HG03521 (cell line): ENCODE results near the gene PFKL.

Experiments used
- ATAC-seq: cut with Tn5 transposase; IDR thresholded peaks from one replicate; pipeline ENCODE4 v1.9.1; 2021; ENCODE audit warnings: mild to moderate bottlenecking, moderate library complexity; ENCODE audit not compliant: unreplicated experiment

Gene PFKL

DNA sequence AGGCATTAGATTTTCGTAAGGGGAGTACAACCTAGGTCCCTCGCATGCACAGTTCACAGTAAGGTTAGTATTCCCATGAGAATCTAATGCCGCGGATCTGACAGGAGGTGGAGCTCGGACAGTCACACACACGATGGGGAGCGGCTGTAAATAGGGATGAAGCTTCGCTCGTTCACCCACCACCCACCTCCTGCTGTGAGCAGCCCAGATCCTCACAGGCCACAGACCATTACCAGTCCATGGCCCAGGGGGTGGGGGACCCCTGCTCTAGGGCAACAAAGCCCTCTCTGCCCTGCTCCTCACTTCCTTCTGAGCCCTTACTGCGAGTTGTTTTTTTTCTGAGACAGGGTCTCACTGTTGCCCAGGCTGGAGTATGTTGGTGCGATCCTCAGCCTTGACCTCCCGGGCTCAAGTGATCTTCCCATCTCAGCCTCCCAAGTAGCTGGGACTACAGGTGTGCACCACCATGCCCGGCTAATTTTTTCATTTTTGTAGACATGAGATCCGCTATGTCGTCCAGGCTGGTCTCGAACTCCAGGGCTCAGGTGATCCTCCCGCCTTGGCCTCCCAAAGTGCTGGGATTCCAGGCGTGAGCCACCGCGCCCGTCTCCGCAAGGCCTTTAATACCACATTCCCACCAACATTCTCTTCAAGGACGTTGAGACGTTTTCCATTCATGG lies 74.9 kb downstream of the PFKL start:
- no peak for ATAC-seq

DNA sequence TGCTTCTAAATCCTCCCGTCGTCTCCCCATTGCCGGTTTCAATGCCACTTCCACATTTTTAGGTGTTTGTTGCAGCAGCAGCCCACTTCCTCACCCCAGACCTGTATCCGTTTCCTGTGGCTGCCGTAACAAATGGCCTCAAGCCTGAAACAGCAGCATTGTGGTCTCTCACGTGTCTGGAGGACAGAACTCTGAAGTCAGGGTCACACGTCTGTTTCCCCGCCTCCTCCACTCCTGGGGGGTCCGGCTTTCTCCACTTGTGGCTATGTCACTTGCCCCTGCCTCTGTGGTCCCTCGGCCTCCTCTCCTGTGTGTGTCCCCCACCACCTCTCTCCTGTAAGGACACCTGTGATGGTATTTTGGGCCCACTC lies 75.4 kb downstream of the PFKL start:
- no peak for ATAC-seq

DNA sequence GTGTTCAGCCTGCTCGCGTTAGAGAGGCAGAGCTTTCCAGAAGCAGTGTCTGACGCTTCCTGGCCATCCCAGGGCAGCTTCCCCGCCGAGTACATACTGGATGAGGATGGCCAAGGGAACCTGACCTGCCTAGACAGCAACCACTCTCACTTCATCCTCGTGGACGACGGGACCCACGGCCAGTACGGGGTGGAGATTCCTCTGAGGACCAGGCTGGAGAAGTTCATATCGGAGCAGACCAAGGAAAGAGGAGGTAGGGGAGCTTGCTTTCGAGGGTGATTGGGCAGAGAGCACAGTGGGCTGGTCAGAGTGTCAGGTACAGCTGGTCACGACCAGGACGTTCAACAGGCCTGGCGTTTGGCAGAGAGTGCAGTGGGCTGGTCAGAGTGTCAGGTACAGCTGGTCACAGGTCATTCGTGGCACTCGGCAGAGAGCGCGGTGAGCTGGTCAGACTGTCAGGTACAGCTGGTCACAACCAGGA lies 75.9 kb downstream of the PFKL start:
- no peak for ATAC-seq

DNA sequence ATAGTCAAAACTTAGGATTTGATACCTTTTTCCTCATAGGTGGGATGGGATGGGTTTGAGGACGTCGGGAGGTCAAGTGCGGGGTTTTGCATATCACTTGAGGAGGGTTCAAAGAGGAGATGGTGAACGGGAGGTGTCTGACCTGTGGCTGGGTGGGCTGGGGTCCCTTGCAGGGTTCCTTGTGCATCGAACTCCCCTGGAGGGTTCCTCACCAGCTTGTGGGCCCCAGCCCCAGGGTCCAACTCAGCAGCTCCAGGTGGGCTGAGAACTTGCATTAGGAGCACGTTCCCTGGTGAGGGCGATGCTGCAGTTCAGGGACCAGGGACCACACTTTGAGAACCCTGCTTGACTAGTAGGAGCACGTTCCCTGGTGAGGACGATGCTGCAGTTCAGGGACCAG lies 76.8 kb downstream of the PFKL start:
- no peak for ATAC-seq
